A549 (cell line): ENCODE measurements around the gene GAN. TPM values are rescaled to one million over a fixed set of nuclear protein-coding genes. Genes with fewer than 3 reads are reported as not detected.

ENCODE experiments used
- ATAC-seq, 2 experiments: fragments of 200-7000 bp in 1 of 2; fragments of >200 bp in 1 of 2; cut with Nextera tagmentation in 1 of 2; cut with Tn5 transposase in 1 of 2; 3 replicates each; pipeline versions ENCODE4 v1.8.0 to v1.9.1; 2018 to 2020; ENCODE audit warnings: mild to moderate bottlenecking in 1 of 2, moderate library complexity in 1 of 2
- CTCF ChIA-PET: fragments of 300-600 bp; sonication (Branson Sonifier 250); formaldehyde crosslinking; extraction: SDS; loops from one replicate; lab custom pipeline; 2021; ENCODE audit warnings: antibody characterized with exemption, inconsistent platforms; lab: Yijun Ruan, JAX
- POLR2A ChIA-PET: fragments of 350-600 bp; formaldehyde crosslinking; extraction: SDS; loops from one replicate; lab custom pipeline; 2021; ENCODE audit warnings: antibody characterized with exemption, inconsistent platforms; lab: Yijun Ruan, JAX
- DNase-seq, 2 experiments: peaks; one replicate each; pipeline versions ENCODE4 v3.0.0 to v3.0.0-alpha.2; 2011 to 2016; ENCODE audit warnings: low read depth in 1 of 2, low spot score in 1 of 2
- FAIRE-seq: peaks from 2 replicates; lab custom pipeline; 2011; peaks lifted over from hg19 to GRCh38; lab: Jason Lieb, UNC
- H3K27ac ChIP-seq, 2 experiments: fragments of >200 bp; sonication (Bioruptor Twin); formaldehyde crosslinking; 3 replicates each; pipeline ENCODE4 v1.5.1; 2016 to 2017
- H3K4me1 ChIP-seq: fragments of >200 bp; sonication (Bioruptor Twin); formaldehyde crosslinking; 3 replicates; pipeline ENCODE4 v1.6.1; 2016
- H3K4me2 ChIP-seq: fragments of >200 bp; sonication (Bioruptor Twin); formaldehyde crosslinking; 3 replicates; pipeline ENCODE4 v1.6.1; 2016
- H3K4me3 ChIP-seq: fragments of >200 bp; sonication (Bioruptor Twin); formaldehyde crosslinking; 3 replicates; pipeline ENCODE4 v1.5.1; 2016
- H3K9me3 ChIP-seq: fragments of >200 bp; sonication (Bioruptor Twin); formaldehyde crosslinking; 3 replicates; pipeline ENCODE4 v1.6.1; 2016
- BHLHE40 ChIP-seq: IDR thresholded peaks from 2 replicates; pipeline ENCODE4 v1.6.1; 2012; ENCODE audit warnings: low read depth, low read length, inconsistent platforms
- CBX2 ChIP-seq: fragments of 200-600 bp; sonication (generic); IDR thresholded peaks from 2 replicates; pipeline ENCODE4 v1.6.1; 2016; ENCODE audit warnings: low read depth, mild to moderate bottlenecking, borderline replicate concordance
- CBX8 ChIP-seq: fragments of 200-600 bp; sonication (generic); IDR thresholded peaks from 2 replicates; pipeline ENCODE4 v1.6.1; 2016
- CHD4 ChIP-seq: fragments of 200-600 bp; sonication (generic); IDR thresholded peaks from 2 replicates; pipeline ENCODE4 v1.6.1; 2016; ENCODE audit warnings: antibody characterized with exemption, mild to moderate bottlenecking, borderline replicate concordance
- CTCF ChIP-seq: fragments of >200 bp; sonication (Bioruptor Twin); formaldehyde crosslinking; IDR thresholded peaks from 3 replicates; pipeline ENCODE4 v1.5.1; 2016
- EHF ChIP-seq: fragments of 250-450 bp; sonication (Bioruptor Pico); IDR thresholded peaks from 2 replicates; pipeline ENCODE4 v1.5.0; 2020; ENCODE audit warnings: mild to moderate bottlenecking
- EHMT2 ChIP-seq: fragments of 200-600 bp; sonication (generic); IDR thresholded peaks from 2 replicates; pipeline ENCODE4 v1.6.1; 2016; ENCODE audit warnings: antibody characterized with exemption, low read depth, mild to moderate bottlenecking, moderate library complexity
- EP300 ChIP-seq, 2 experiments: fragments of >200 bp; sonication (Bioruptor Twin); formaldehyde crosslinking; IDR thresholded peaks; 2 replicates in 1 of 2; 3 replicates in 1 of 2; pipeline ENCODE4 v1.6.1; 2016 to 2017
- ESRRA ChIP-seq: fragments of 150-350 bp; IDR thresholded peaks from 2 replicates; pipeline ENCODE4 v1.6.1; 2014; ENCODE audit warnings: mild to moderate bottlenecking, low read length, borderline replicate concordance
- FOSL2 ChIP-seq, 2 experiments: fragments of 450-650 bp in 1 of 2; fragments of >200 bp in 1 of 2; sonication (Bioruptor Twin) in 1 of 2; formaldehyde crosslinking; IDR thresholded peaks; 2 replicates each; pipeline versions ENCODE4 v1.5.0 to v1.6.1; 2016 to 2020; ENCODE audit warnings: mild to moderate bottlenecking in 1 of 2, moderate library complexity in 1 of 2
- FOXS1 ChIP-seq: fragments of 250-450 bp; sonication (Bioruptor Pico); IDR thresholded peaks from 2 replicates; pipeline ENCODE4 v1.5.0; 2020; ENCODE audit warnings: mild to moderate bottlenecking, moderate library complexity
- GATA3 ChIP-seq: IDR thresholded peaks from 2 replicates; pipeline ENCODE4 v1.6.1; 2012; ENCODE audit warnings: borderline replicate concordance
- HDAC2 ChIP-seq: fragments of 200-600 bp; sonication (generic); IDR thresholded peaks from 2 replicates; pipeline ENCODE4 v1.6.1; 2016
- HEYL ChIP-seq: fragments of 250-450 bp; sonication (Bioruptor Pico); IDR thresholded peaks from 2 replicates; pipeline ENCODE4 v1.8.0; 2021; ENCODE audit warnings: mild to moderate bottlenecking, moderate library complexity
- HOXA7 ChIP-seq: fragments of 250-450 bp; sonication (Bioruptor Pico); IDR thresholded peaks from 2 replicates; pipeline ENCODE4 v1.5.0; 2020; ENCODE audit warnings: mild to moderate bottlenecking, moderate library complexity
- HOXB13 ChIP-seq: fragments of 250-450 bp; sonication (Bioruptor Pico); IDR thresholded peaks from 2 replicates; pipeline ENCODE4 v1.5.0; 2020; ENCODE audit warnings: low read depth, mild to moderate bottlenecking, moderate library complexity
- HOXB5 ChIP-seq: fragments of 250-450 bp; sonication (Bioruptor Pico); IDR thresholded peaks from 2 replicates; pipeline ENCODE4 v1.5.0; 2020; ENCODE audit warnings: mild to moderate bottlenecking, moderate library complexity
- JUN ChIP-seq, 2 experiments: fragments of >200 bp; sonication (Bioruptor Twin); formaldehyde crosslinking; IDR thresholded peaks; 2 replicates in 1 of 2; 3 replicates in 1 of 2; pipeline ENCODE4 v1.6.1; 2016 to 2017
- KDM5A ChIP-seq: fragments of 200-600 bp; sonication (generic); IDR thresholded peaks from 2 replicates; pipeline ENCODE4 v1.6.1; 2016; ENCODE audit warnings: antibody characterized with exemption, mild to moderate bottlenecking
- MAZ ChIP-seq: fragments of 150-350 bp; IDR thresholded peaks from 2 replicates; pipeline ENCODE4 v1.6.1; 2014; ENCODE audit warnings: antibody characterized with exemption, low read depth, low read length, borderline replicate concordance
- MYC ChIP-seq: IDR thresholded peaks from 2 replicates; pipeline ENCODE4 v1.6.1; 2012; ENCODE audit warnings: mild to moderate bottlenecking, inconsistent platforms, low read length, improper control_type of control experiment, borderline replicate concordance
- NR3C1 ChIP-seq: fragments of >200 bp; sonication (Bioruptor Twin); formaldehyde crosslinking; IDR thresholded peaks from 3 replicates; pipeline ENCODE4 v1.6.1; 2017
- PBX3 ChIP-seq: IDR thresholded peaks from 2 replicates; pipeline ENCODE4 v1.6.1; 2012
- POLR2AphosphoS2 ChIP-seq: conservative IDR thresholded peaks from 2 replicates; pipeline ENCODE4 v1.6.1; 2012; ENCODE audit warnings: low read length, improper control_type of control experiment, inconsistent platforms
- RAD21 ChIP-seq, 2 experiments: fragments of >200 bp in 1 of 2; sonication (Bioruptor Twin) in 1 of 2; formaldehyde crosslinking in 1 of 2; IDR thresholded peaks in 1 of 2; conservative IDR thresholded peaks in 1 of 2; 2 replicates in 1 of 2; 3 replicates in 1 of 2; pipeline ENCODE4 v1.6.1; 2012 to 2018; ENCODE audit warnings: inconsistent platforms in 1 of 2
- RARB ChIP-seq: fragments of 250-450 bp; sonication (Bioruptor Pico); IDR thresholded peaks from 2 replicates; pipeline ENCODE4 v1.8.0; 2021; ENCODE audit warnings: mild to moderate bottlenecking, moderate library complexity
- SMC3 ChIP-seq: fragments of >200 bp; sonication (Bioruptor Twin); formaldehyde crosslinking; IDR thresholded peaks from 3 replicates; pipeline ENCODE4 v1.6.1; 2018; ENCODE audit warnings: inconsistent platforms
- ZC3H11A ChIP-seq: fragments of 450-650 bp; IDR thresholded peaks from 2 replicates; pipeline ENCODE4 v1.6.1; 2014; ENCODE audit warnings: antibody characterized with exemption, mild to moderate bottlenecking
- ZFP36 ChIP-seq: fragments of 450-650 bp; IDR thresholded peaks from 2 replicates; pipeline ENCODE4 v1.6.1; 2014; ENCODE audit warnings: borderline replicate concordance; ENCODE audit not compliant: partially characterized antibody
- WGBS: methylation state at CpG from one replicate; pipeline ENCODE4 v1.1.6; 2017; ENCODE audit errors: missing lambda C conversion rate; 5-methylcytosine and 5-hydroxymethylcytosine counted together
- polyA minus RNA-seq: library from RNA; depleted of rRNA, polyadenylated mRNA; stranded (reverse); fragments of >200 nt; gene quantifications from 2 replicates; pipeline ENCODE4 v1.2.3, GENCODE V29; 2011; rRNA and poly(A)+ RNA removed
- polyA plus RNA-seq, 4 experiments: library from polyadenylated mRNA; depleted of rRNA in 3 of 4; stranded (reverse); fragments of >200 nt; fragmentation: RNase III in 1 of 4; extraction: RNeasy Plus Mini Kit Qiagen cat#74134 plus additional on column Dnase treatment in 1 of 4; gene quantifications; 2 replicates in 3 of 4; 3 replicates in 1 of 4; pipeline ENCODE4 v1.2.3, GENCODE V29; 2011 to 2017
- TF ChIP-seq, protein P1 (sequence below): fragments of 450-650 bp; IDR thresholded peaks from 2 replicates; pipeline ENCODE4 v1.6.1; 2014; ENCODE audit warnings: antibody characterized with exemption
- TF ChIP-seq, protein P2 (sequence below): IDR thresholded peaks from 2 replicates; pipeline ENCODE4 v1.6.1; 2012
- TF ChIP-seq, protein P3 (sequence below): IDR thresholded peaks from 2 replicates; pipeline ENCODE4 v1.6.1; 2012; ENCODE audit warnings: low read depth, borderline replicate concordance
- TF ChIP-seq, protein P4 (sequence below): fragments of >200 bp; sonication (Bioruptor Twin); formaldehyde crosslinking; IDR thresholded peaks from 2 replicates; pipeline ENCODE4 v1.6.1; 2016

The GAN gene, protein sequence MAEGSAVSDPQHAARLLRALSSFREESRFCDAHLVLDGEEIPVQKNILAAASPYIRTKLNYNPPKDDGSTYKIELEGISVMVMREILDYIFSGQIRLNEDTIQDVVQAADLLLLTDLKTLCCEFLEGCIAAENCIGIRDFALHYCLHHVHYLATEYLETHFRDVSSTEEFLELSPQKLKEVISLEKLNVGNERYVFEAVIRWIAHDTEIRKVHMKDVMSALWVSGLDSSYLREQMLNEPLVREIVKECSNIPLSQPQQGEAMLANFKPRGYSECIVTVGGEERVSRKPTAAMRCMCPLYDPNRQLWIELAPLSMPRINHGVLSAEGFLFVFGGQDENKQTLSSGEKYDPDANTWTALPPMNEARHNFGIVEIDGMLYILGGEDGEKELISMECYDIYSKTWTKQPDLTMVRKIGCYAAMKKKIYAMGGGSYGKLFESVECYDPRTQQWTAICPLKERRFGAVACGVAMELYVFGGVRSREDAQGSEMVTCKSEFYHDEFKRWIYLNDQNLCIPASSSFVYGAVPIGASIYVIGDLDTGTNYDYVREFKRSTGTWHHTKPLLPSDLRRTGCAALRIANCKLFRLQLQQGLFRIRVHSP
- polyA plus RNA-seq (2011; rRNA removed) (6.5 and 8.1 TPM in 2 replicates), polyA plus RNA-seq (2017; fragmentation: RNase III; extraction: RNeasy Plus Mini Kit Qiagen cat#74134 plus additional on column Dnase treatment) (2.5 to 2.8 TPM (median 2.8 TPM) in 3 replicates), polyA minus RNA-seq (19.2 and 24.0 TPM in 2 replicates)
- polyA plus RNA-seq (2012; cell fraction: cytosol; rRNA removed): 1.2 and 1.3 TPM in 2 replicates
- polyA plus RNA-seq (2012; cell fraction: nucleus; rRNA removed): 1.5 and 1.9 TPM in 2 replicates

GRCh38 chr16:81314603-81315270 lies at the start of gene GAN:
Gene GAN, plus strand, starts transcription at chr16:81314962. Its CDS starts 152 bp downstream, at chr16:81315114.
- Histone ChIP-seq H3K4me2 (peak within 1 kb of the TSS; percentile 94), H3K9me3 (no peaks in the 10 kb centered on the region), H3K4me1 (peaks cover 43% of the 10 kb centered on the region), H3K27ac (peak within 1 kb of the TSS; percentile 83 to 89), H3K4me3 (peak within 1 kb of the TSS; percentile 76)
- WGBS: 1% methylated on average over 19 of the region's 75 CpGs
- CTCF ChIA-PET: interaction anchor here (1.2 to 1.7 kb wide), 3 partner anchors 50 to 279 kb away, joined by 4 to 6 read pairs (median 5); partner anchors contain the start of gene ATMIN
- ATAC-seq: peak; percentile 94 to 99
- DNase-seq: peak; percentile 92 to 97
- FAIRE-seq: no peak
- POLR2A ChIA-PET: interaction anchor here (0.7 to 1.4 kb wide), 10 partner anchors 16 to 419 kb away, joined by 3 to 11 read pairs (median 4); no protein-coding TSS in a partner anchor
- TF ChIP-seq POLR2AphosphoS2: no peak
- no peak for TF ChIP-seq CHD4
- no peak; the same call in 1 of the 2 replicates for TF ChIP-seq HDAC2
- no peak for TF ChIP-seq HEYL (CRISPR knock-in tag)
- no peak for TF ChIP-seq ZC3H11A
- no peak for TF ChIP-seq EHF (CRISPR knock-in tag)
- peak; percentile 63 to 77; a peak in 3 of 5 replicates for TF ChIP-seq JUN (IDR thresholded peaks at IDR 0.05)
- peak; percentile 67 for TF ChIP-seq KDM5A
- TF ChIP-seq GATA3: no peak
- 0 out of 2 replicates have a peak, but pooled peaks have one; percentile 40 for TF ChIP-seq PBX3
- TF ChIP-seq RARB (CRISPR knock-in tag): no peak
- TF ChIP-seq FOXS1: no peak
- no peak for TF ChIP-seq EP300 (IDR thresholded peaks at IDR 0.05)
- TF ChIP-seq SMC3: 0 out of 3 replicates have a peak, but pooled peaks have one; percentile 13
- TF ChIP-seq MAZ: no peak
- no peak for TF ChIP-seq EHMT2
- no peak for TF ChIP-seq FOSL2 (IDR thresholded peaks at IDR 0.05)
- no peak for TF ChIP-seq FOSL2 (CRISPR knock-in tag; IDR thresholded peaks at IDR 0.05)
- TF ChIP-seq NR3C1: no peak
- no peak for TF ChIP-seq HOXB5 (CRISPR knock-in tag)
- no peak for TF ChIP-seq CBX2
- no peak for TF ChIP-seq BHLHE40
- TF ChIP-seq HOXB13 (CRISPR knock-in tag): no peak
- TF ChIP-seq CTCF: no peak
- no peak for TF ChIP-seq CBX8
- no peak for TF ChIP-seq HOXA7 (CRISPR knock-in tag)
- TF ChIP-seq, protein P1, sequence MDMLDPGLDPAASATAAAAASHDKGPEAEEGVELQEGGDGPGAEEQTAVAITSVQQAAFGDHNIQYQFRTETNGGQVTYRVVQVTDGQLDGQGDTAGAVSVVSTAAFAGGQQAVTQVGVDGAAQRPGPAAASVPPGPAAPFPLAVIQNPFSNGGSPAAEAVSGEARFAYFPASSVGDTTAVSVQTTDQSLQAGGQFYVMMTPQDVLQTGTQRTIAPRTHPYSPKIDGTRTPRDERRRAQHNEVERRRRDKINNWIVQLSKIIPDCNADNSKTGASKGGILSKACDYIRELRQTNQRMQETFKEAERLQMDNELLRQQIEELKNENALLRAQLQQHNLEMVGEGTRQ: peak; percentile 76
- no peak for TF ChIP-seq ESRRA
- TF ChIP-seq, protein P2, sequence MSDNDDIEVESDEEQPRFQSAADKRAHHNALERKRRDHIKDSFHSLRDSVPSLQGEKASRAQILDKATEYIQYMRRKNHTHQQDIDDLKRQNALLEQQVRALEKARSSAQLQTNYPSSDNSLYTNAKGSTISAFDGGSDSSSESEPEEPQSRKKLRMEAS: peak; percentile 79
- TF ChIP-seq RAD21 (conservative IDR thresholded peaks at IDR 0.05 in 1 of 2, IDR thresholded peaks at IDR 0.05 in 1 of 2): no peak
- no peak for TF ChIP-seq ZFP36
- TF ChIP-seq MYC: 0 out of 2 replicates have a peak, but pooled peaks have one; percentile 50
- TF ChIP-seq, protein P3, sequence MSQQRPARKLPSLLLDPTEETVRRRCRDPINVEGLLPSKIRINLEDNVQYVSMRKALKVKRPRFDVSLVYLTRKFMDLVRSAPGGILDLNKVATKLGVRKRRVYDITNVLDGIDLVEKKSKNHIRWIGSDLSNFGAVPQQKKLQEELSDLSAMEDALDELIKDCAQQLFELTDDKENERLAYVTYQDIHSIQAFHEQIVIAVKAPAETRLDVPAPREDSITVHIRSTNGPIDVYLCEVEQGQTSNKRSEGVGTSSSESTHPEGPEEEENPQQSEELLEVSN: 0 out of 2 replicates have a peak, but pooled peaks have one; percentile 55
- TF ChIP-seq, protein P4, sequence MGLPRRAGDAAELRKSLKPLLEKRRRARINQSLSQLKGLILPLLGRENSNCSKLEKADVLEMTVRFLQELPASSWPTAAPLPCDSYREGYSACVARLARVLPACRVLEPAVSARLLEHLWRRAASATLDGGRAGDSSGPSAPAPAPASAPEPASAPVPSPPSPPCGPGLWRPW: no peak
